IMR-90 (cell line): Measurements from ENCODE around the gene RCN2. TPM values are rescaled to one million over a fixed set of nuclear protein-coding genes. Genes with fewer than 3 reads are reported as not detected.

Source experiments
- ATAC-seq: fragments of 200-7000 bp; cut with Tn5 transposase; 2 replicates; pipeline ENCODE4 v1.9.1; 2020; ENCODE audit warnings: low read depth, mild to moderate bottlenecking, moderate library complexity
- BruUV-seq: library from RNA; stranded (reverse); fragments of 400-500 nt; replicated peaks from 2 replicates; lab custom pipeline; 2021; lab: Mats Ljungman, UMichigan
- CTCF ChIA-PET: fragments of 300-600 bp; formaldehyde crosslinking; extraction: SDS; loops from one replicate; lab custom pipeline; 2021; ENCODE audit warnings: antibody characterized with exemption; lab: Yijun Ruan, JAX
- POLR2A ChIA-PET: fragments of 300-600 bp; sonication (Branson Sonifier 250); formaldehyde crosslinking; loops from one replicate; lab custom pipeline; 2022; ENCODE audit warnings: antibody characterized with exemption; ENCODE audit not compliant: unreplicated experiment; lab: Charles Lee
- DNase-seq: peaks from one replicate; pipeline ENCODE4 v3.0.0; 2013
- H2AFZ ChIP-seq: replicated peaks from 2 replicates; pipeline ENCODE3; 2013; ENCODE audit warnings: low read length, mild to moderate bottlenecking; ENCODE audit not compliant: poor library complexity
- H2AK5ac ChIP-seq: 2 replicates; pipeline ENCODE4 v1.6.1; 2013; ENCODE audit warnings: low read depth, low read length, inconsistent platforms
- H2AK9ac ChIP-seq: replicated peaks from 2 replicates; pipeline ENCODE3; 2013; ENCODE audit warnings: mild to moderate bottlenecking, low read depth, low read length, moderate library complexity; ENCODE audit not compliant: poor library complexity
- H2BK120ac ChIP-seq: 2 replicates; pipeline ENCODE4 v1.6.1; 2013; ENCODE audit warnings: low read depth, low read length, inconsistent platforms
- H2BK15ac ChIP-seq: 3 replicates; pipeline ENCODE4 v1.6.1; 2013; ENCODE audit warnings: low read depth, low read length, inconsistent platforms
- H2BK20ac ChIP-seq: 2 replicates; pipeline ENCODE4 v1.6.1; 2013; ENCODE audit warnings: low read depth, mild to moderate bottlenecking, inconsistent platforms, low read length, moderate library complexity
- H2BK5ac ChIP-seq: 2 replicates; pipeline ENCODE4 v1.6.1; 2013; ENCODE audit warnings: mild to moderate bottlenecking, low read depth, low read length, inconsistent platforms; ENCODE audit not compliant: poor library complexity, severe bottlenecking
- H3K14ac ChIP-seq: replicated peaks from 2 replicates; pipeline ENCODE4 v1.6.1; 2013; ENCODE audit warnings: low read depth, low read length, inconsistent platforms
- H3K18ac ChIP-seq: 2 replicates; pipeline ENCODE4 v1.6.1; 2013; ENCODE audit warnings: low read depth, low read length, control low read depth
- H3K23ac ChIP-seq: 2 replicates; pipeline ENCODE4 v1.6.1; 2013; ENCODE audit warnings: low read depth, low read length, inconsistent platforms
- H3K27ac ChIP-seq: 2 replicates; pipeline ENCODE4 v1.5.1; 2013; ENCODE audit warnings: mild to moderate bottlenecking, control low read depth, low read length; ENCODE audit not compliant: insufficient read depth
- H3K27me3 ChIP-seq: 2 replicates; pipeline ENCODE4 v1.6.1; 2013; ENCODE audit warnings: low read length; ENCODE audit not compliant: control insufficient read depth, insufficient read depth
- H3K36me3 ChIP-seq: 2 replicates; pipeline ENCODE4 v1.6.1; 2013; ENCODE audit warnings: low read length, mixed read lengths; ENCODE audit not compliant: control insufficient read depth, insufficient read depth
- H3K4ac ChIP-seq: 2 replicates; pipeline ENCODE4 v1.6.1; 2013; ENCODE audit warnings: low read depth, low read length, inconsistent platforms
- H3K4me1 ChIP-seq: 2 replicates; pipeline ENCODE4 v1.6.1; 2013; ENCODE audit warnings: low read length, mixed read lengths; ENCODE audit not compliant: control insufficient read depth, insufficient read depth
- H3K4me2 ChIP-seq: 2 replicates; pipeline ENCODE4 v1.6.1; 2013; ENCODE audit warnings: low read depth, mild to moderate bottlenecking, control low read depth, low read length, moderate library complexity
- H3K4me3 ChIP-seq: 2 replicates; pipeline ENCODE4 v1.5.1; 2013; ENCODE audit warnings: low read depth, mild to moderate bottlenecking, control low read depth, low read length, moderate library complexity; ENCODE audit not compliant: insufficient read depth
- H3K56ac ChIP-seq: 2 replicates; pipeline ENCODE4 v1.6.1; 2013; ENCODE audit warnings: low read length, inconsistent platforms; ENCODE audit not compliant: insufficient read depth; ENCODE audit errors: extremely low read depth
- H3K79me1 ChIP-seq, 2 experiments: 2 replicates each; pipeline ENCODE4 v1.6.1; 2013; ENCODE audit warnings: low read length in 2 of 2, inconsistent platforms in 1 of 2, low read depth in 1 of 2
- H3K9ac ChIP-seq: 2 replicates; pipeline ENCODE4 v1.6.1; 2013; ENCODE audit warnings: low read depth, low read length, control low read depth
- H3K9me1 ChIP-seq: 2 replicates; pipeline ENCODE4 v1.6.1; 2013; ENCODE audit warnings: low read length, inconsistent platforms; ENCODE audit not compliant: insufficient read depth
- H3K9me3 ChIP-seq: 2 replicates; pipeline ENCODE4 v1.6.1; 2013; ENCODE audit warnings: low read length; ENCODE audit not compliant: control insufficient read depth, insufficient read depth
- H4K20me1 ChIP-seq: 2 replicates; pipeline ENCODE4 v1.6.1; 2013; ENCODE audit warnings: low read length, inconsistent platforms; ENCODE audit not compliant: insufficient read depth
- H4K5ac ChIP-seq: 2 replicates; pipeline ENCODE4 v1.6.1; 2013; ENCODE audit warnings: mild to moderate bottlenecking, low read depth, low read length, control low read depth
- H4K8ac ChIP-seq, 2 experiments: 2 replicates each; pipeline ENCODE4 v1.6.1; 2013; ENCODE audit warnings: low read depth in 2 of 2, low read length in 2 of 2, control low read depth in 1 of 2, inconsistent platforms in 1 of 2
- H4K91ac ChIP-seq: 2 replicates; pipeline ENCODE4 v1.6.1; 2013; ENCODE audit warnings: low read depth, low read length, inconsistent platforms; ENCODE audit not compliant: insufficient read depth
- BHLHE40 ChIP-seq: fragments of 150-350 bp; IDR thresholded peaks from 2 replicates; pipeline ENCODE4 v1.6.1; 2016; ENCODE audit warnings: mild to moderate bottlenecking, low read depth, low read length
- CEBPB ChIP-seq: IDR thresholded peaks from 2 replicates; pipeline ENCODE4 v1.6.1; 2012; ENCODE audit warnings: low read depth, low read length, improper control_type of control experiment
- CHD1 ChIP-seq: IDR thresholded peaks from 2 replicates; pipeline ENCODE4 v1.6.1; 2012; ENCODE audit warnings: low read depth, low read length, improper control_type of control experiment
- FOS ChIP-seq: fragments of 150-350 bp; IDR thresholded peaks from 2 replicates; pipeline ENCODE4 v1.6.1; 2016; ENCODE audit warnings: low read depth, low read length
- MAZ ChIP-seq: IDR thresholded peaks from 2 replicates; pipeline ENCODE4 v1.6.1; 2012; ENCODE audit warnings: low read depth, mild to moderate bottlenecking, low read length, improper control_type of control experiment, moderate library complexity, borderline replicate concordance
- MXI1 ChIP-seq: IDR thresholded peaks from 2 replicates; pipeline ENCODE4 v1.6.1; 2012; ENCODE audit warnings: low read depth, mild to moderate bottlenecking, low read length, moderate library complexity, borderline replicate concordance
- NFE2L2 ChIP-seq: fragments of 150-350 bp; IDR thresholded peaks from 2 replicates; pipeline ENCODE4 v1.6.1; 2016; ENCODE audit warnings: low read depth, mild to moderate bottlenecking, low read length
- POLR2A ChIP-seq: IDR thresholded peaks from 2 replicates; pipeline ENCODE4 v1.6.1; 2012; ENCODE audit warnings: mild to moderate bottlenecking, low read depth, low read length
- RAD21 ChIP-seq: IDR thresholded peaks from 2 replicates; pipeline ENCODE4 v1.6.1; 2012; ENCODE audit warnings: low read length, improper control_type of control experiment
- RCOR1 ChIP-seq: IDR thresholded peaks from 2 replicates; pipeline ENCODE4 v1.6.1; 2012; ENCODE audit warnings: mild to moderate bottlenecking, low read length, improper control_type of control experiment; ENCODE audit not compliant: insufficient replicate concordance
- RFX5 ChIP-seq: IDR thresholded peaks from 2 replicates; pipeline ENCODE4 v1.8.0; 2012; ENCODE audit warnings: low read depth, mild to moderate bottlenecking, low read length, moderate library complexity
- SMC3 ChIP-seq: fragments of 150-350 bp; IDR thresholded peaks from 2 replicates; pipeline ENCODE4 v1.6.1; 2016; ENCODE audit warnings: low read depth, mild to moderate bottlenecking, antibody characterized with exemption, low read length, moderate library complexity
- WGBS, 2 experiments: methylation state at CpG; one replicate each; pipeline versions ENCODE4 v1.1.5 to v1.1.7; 2013; ENCODE audit warnings: missing lambda C conversion rate in 2 of 2; ENCODE audit not compliant: insufficient read length in 1 of 2; ENCODE audit errors: extremely low coverage in 2 of 2; 5-methylcytosine and 5-hydroxymethylcytosine counted together
- dilution Hi-C: fragments of 300-500 bp; cut with HindIII; formaldehyde crosslinking; loops from one replicate; pipeline ENCODE4 v1.14.3; 2018; ENCODE audit warnings: low sequenced_read_pairs; ENCODE audit not compliant: unreplicated experiment
- in situ Hi-C: fragments of 300-500 bp; cut with MboI; formaldehyde crosslinking; loops from 3 replicates; pipeline ENCODE4 v1.14.3; 2019; ENCODE audit warnings: low sequenced_read_pairs, inconsistent platforms, mixed read lengths
- intact Hi-C: fragments of 100-400 bp; cut with micrococcal nuclease; formaldehyde crosslinking; loops from 2 replicates; pipeline ENCODE4 v1.10.0; 2022
- polyA plus RNA-seq, 3 experiments: library from polyadenylated mRNA; depleted of rRNA; stranded (reverse); fragments of >200 nt; gene quantifications; 2 replicates each; pipeline ENCODE4 v1.2.3, GENCODE V29; 2012; ENCODE audit warnings: low replicate concordance in 1 of 3
- total RNA-seq: library from RNA; depleted of rRNA; stranded (reverse); fragments of >200 nt; gene quantifications from 2 replicates; pipeline ENCODE4 v1.2.3, GENCODE V29; 2012
- TF ChIP-seq, protein P1 (sequence below): conservative IDR thresholded peaks from 2 replicates; pipeline ENCODE4 v1.5.1; 2012; ENCODE audit warnings: mild to moderate bottlenecking, low read depth, low read length, improper control_type of control experiment
- TF ChIP-seq, protein P2 (sequence below): fragments of 150-350 bp; IDR thresholded peaks from 2 replicates; pipeline ENCODE4 v1.6.1; 2017; ENCODE audit warnings: mild to moderate bottlenecking, antibody characterized with exemption, low read length, low read depth
- TF ChIP-seq, protein P3 (sequence below): fragments of 150-350 bp; IDR thresholded peaks from 2 replicates; pipeline ENCODE4 v1.6.1; 2016; ENCODE audit warnings: low read depth, mild to moderate bottlenecking, low read length, moderate library complexity, borderline replicate concordance

Gene RCN2
- total and polyA plus RNA-seq, 2 of the 4 experiments (the other 2 are of a cell fraction) = 12.0 to 56.5 TPM

DNA sequence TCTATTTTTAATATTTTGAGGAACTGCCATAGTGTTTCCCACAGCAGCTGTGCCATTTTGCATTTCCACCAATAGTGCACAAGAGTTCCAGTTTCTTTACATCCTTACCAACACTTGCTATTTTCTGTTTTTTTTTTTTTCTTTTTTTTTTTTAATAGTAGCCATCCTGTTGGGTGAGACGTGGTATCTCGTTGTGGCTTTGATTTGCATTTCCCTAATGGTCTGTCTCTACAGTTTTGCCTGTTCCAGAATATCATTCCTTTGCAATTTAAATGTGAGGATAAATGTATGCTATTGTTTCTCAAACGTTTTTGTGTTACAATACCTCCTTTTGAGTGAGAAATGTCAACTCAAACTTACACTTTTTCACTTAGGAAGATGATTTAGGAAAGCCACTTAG lies 22.4 kb downstream of the RCN2 start:
- H4K20me1 ChIP-seq = no peaks in the 10 kb centered on the region
- no peak overlapping the region for H3K27ac ChIP-seq
- H3K23ac ChIP-seq = no peak overlapping the region
- H4K91ac ChIP-seq = no peak overlapping the region
- BruUV-seq = no TSS peak
- H3K4me2 ChIP-seq = no peak overlapping the region
- H2BK120ac ChIP-seq = no peak overlapping the region
- ATAC-seq (no peak), DNase-seq (no peak)
- no peak overlapping the region for H3K4ac ChIP-seq
- no CpG with 5 or more reads among the region's 3 CpGs for WGBS, 2 experiments
- dilution Hi-C loops = no loop called here
- POLR2A ChIA-PET = interaction anchor here (0.6 kb wide), 1 partner anchor 20 kb away, joined by 3 read pairs; no protein-coding TSS in a partner anchor
- H3K56ac ChIP-seq = no peak overlapping the region
- H3K36me3 ChIP-seq = peaks cover 3% of the 10 kb centered on the region; the same call in 1 of the 2 replicates
- no peak overlapping the region for H4K5ac ChIP-seq
- intact Hi-C loops = no loop called here
- no peak overlapping the region for H2BK5ac ChIP-seq
- no peaks in the 10 kb centered on the region for H3K9me3 ChIP-seq
- no peak overlapping the region for H3K4me3 ChIP-seq
- H3K9me1 ChIP-seq = no peaks in the 10 kb centered on the region
- no peak overlapping the region for H2AK9ac ChIP-seq
- no peak overlapping the region for H3K9ac ChIP-seq
- no peaks in the 10 kb centered on the region; the same call in 1 of the 2 replicates for H3K27me3 ChIP-seq
- H3K79me1 ChIP-seq = no peaks in the 10 kb centered on the region
- CTCF ChIA-PET = no interaction called here
- H4K8ac ChIP-seq = no peak overlapping the region
- no peak overlapping the region for H3K14ac ChIP-seq
- in situ Hi-C loops = no loop called here
- H2BK15ac ChIP-seq = no peak overlapping the region
- no peaks in the 10 kb centered on the region for H3K4me1 ChIP-seq
- H3K18ac ChIP-seq = no peak overlapping the region
- no peak overlapping the region for H2AK5ac ChIP-seq
- TF ChIP-seq MXI1 (no peak), CEBPB (no peak), POLR2A (no peak), RCOR1 (no peak), MAZ (no peak), SMC3 (no peak), BHLHE40 (no peak), NFE2L2 (no peak), CHD1 (no peak), FOS (no peak), RAD21 (no peak), RFX5 (no peak)
- TF ChIP-seq, protein P1, sequence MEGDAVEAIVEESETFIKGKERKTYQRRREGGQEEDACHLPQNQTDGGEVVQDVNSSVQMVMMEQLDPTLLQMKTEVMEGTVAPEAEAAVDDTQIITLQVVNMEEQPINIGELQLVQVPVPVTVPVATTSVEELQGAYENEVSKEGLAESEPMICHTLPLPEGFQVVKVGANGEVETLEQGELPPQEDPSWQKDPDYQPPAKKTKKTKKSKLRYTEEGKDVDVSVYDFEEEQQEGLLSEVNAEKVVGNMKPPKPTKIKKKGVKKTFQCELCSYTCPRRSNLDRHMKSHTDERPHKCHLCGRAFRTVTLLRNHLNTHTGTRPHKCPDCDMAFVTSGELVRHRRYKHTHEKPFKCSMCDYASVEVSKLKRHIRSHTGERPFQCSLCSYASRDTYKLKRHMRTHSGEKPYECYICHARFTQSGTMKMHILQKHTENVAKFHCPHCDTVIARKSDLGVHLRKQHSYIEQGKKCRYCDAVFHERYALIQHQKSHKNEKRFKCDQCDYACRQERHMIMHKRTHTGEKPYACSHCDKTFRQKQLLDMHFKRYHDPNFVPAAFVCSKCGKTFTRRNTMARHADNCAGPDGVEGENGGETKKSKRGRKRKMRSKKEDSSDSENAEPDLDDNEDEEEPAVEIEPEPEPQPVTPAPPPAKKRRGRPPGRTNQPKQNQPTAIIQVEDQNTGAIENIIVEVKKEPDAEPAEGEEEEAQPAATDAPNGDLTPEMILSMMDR = no peak
- TF ChIP-seq, protein P2, sequence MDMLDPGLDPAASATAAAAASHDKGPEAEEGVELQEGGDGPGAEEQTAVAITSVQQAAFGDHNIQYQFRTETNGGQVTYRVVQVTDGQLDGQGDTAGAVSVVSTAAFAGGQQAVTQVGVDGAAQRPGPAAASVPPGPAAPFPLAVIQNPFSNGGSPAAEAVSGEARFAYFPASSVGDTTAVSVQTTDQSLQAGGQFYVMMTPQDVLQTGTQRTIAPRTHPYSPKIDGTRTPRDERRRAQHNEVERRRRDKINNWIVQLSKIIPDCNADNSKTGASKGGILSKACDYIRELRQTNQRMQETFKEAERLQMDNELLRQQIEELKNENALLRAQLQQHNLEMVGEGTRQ = no peak
- TF ChIP-seq, protein P3, sequence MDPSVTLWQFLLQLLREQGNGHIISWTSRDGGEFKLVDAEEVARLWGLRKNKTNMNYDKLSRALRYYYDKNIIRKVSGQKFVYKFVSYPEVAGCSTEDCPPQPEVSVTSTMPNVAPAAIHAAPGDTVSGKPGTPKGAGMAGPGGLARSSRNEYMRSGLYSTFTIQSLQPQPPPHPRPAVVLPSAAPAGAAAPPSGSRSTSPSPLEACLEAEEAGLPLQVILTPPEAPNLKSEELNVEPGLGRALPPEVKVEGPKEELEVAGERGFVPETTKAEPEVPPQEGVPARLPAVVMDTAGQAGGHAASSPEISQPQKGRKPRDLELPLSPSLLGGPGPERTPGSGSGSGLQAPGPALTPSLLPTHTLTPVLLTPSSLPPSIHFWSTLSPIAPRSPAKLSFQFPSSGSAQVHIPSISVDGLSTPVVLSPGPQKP = no peak
- no peak overlapping the region for H2AFZ ChIP-seq
- H2BK20ac ChIP-seq = no peak overlapping the region
